ENCODE measurements around the gene ADIPOR1.
A peak's percentile ranks its signal among the peaks of the same experiment; 100 is the strongest.
"Not testable (repeated sequence)": the region's sequence is repeated elsewhere in the genome, so short reads cannot be mapped to it uniquely, and the experiment has no call there.

The ADIPOR1 gene

DNA sequence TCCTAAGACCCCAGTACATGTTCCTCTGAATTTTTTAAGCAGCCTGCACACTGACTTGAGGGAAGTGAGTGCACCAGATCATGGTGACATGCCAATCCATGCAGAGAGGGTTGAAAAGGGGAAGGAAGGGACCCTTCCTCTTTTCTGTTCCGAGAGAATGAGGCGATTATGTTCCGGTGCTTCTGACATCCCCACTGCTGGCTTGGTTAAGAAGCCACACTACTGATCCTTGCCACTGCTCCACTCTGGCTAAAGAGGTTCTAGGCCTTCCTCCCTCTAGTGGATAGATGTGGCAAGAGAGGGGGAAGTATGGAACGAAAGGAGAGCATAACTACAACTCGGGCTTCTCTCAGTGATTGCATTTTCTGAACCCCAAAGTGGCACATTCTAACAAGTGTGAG, 10.8 kb upstream of the ADIPOR1 start:
- DNase-seq = no peak

DNA sequence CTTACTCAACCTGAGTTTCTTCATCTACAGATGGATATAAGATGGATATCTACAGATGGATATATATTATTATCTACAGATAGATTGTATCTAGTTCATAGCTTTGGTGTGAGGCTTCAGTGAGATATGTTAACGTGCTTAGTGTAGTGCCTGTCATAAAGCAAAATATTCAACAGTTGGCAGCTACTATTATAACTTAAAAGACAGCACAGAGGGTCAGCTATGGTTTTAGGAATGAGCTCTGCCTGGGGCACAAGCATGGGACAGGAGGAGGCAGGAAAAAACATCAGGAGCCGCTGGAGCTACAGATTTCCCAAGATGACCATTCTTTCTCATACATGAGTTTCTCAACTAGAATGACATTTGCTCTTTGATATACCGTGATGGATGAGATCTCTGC, 10.2 kb upstream of the ADIPOR1 start:
- no peak for DNase-seq

DNA sequence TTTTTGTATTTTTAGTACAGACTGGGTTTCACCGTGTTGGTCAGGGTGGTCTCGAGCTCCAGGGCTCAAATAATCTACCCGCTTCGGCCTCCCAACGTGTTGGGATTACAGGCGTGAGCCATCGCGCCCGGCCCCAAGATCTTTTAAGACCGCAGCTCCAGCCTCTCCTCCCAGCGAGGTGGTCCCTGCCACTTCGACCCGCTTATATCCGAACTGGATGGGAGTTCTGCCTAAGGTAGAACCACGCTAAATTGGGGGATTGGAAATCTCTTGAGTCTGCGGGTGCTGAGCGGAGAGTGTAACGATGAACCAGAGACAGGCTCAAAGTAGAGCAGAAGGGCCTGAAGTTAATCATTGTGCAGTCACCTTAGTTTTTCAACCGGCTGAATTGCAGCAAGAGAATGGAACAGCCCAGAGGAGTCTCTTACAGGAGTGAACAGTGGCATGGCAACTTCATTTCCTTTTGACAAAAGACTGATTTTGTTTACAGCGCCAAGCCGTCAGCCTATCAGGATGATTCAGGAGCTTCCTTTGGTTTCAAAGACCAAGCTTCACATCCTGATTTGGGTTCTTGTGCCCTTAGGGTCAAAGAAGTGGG, 9.7 kb upstream of the ADIPOR1 start:
- peak; percentile 31 for DNase-seq

DNA sequence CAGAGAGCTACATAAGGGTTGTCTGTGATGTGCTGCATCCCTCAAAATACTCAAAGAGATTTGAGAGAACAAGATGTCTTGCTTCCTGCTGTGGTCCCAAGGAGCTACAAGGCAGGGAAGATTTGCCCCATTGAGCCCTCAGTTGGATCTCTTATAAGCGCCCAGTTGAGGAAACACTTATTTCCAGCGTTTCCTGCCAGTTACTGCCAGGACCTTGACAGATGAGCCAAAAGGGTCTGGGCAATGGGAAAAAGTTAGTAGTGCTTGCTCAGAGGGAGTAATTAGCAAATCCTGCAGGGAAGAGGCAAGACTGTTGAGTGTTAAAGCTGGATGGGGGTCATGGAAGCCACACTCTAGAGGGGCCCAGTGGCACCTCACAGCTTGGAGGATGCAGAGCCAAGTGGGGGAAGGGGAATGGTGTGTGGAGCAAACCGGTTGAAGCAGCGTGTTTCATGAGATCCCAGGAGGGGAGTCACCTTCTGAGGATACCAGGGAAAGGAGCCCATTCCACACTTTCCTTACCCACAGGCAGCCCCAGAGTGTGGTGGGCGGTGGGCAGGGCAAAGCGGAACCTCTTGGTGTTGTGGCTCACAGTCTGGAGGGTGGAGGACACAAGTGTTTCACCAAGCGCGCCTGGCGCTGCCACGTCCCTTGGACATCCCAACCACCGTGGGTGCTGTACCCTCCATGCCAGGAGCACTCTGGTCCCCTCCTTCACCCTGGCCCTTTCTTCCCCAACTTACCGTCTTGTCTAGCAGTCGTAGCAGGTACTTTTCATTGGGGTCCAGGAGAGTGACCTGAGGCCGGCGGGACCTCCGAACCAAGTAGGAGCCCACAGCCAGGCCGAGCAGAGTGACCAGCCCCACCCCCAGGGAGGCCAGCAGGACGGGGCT, 8.1 kb upstream of the ADIPOR1 start:
- DNase-seq = no peak

GRCh38 chr1:202965422-202965821, 7.3 kb upstream of the ADIPOR1 start:
- DNase-seq = no peak

DNA sequence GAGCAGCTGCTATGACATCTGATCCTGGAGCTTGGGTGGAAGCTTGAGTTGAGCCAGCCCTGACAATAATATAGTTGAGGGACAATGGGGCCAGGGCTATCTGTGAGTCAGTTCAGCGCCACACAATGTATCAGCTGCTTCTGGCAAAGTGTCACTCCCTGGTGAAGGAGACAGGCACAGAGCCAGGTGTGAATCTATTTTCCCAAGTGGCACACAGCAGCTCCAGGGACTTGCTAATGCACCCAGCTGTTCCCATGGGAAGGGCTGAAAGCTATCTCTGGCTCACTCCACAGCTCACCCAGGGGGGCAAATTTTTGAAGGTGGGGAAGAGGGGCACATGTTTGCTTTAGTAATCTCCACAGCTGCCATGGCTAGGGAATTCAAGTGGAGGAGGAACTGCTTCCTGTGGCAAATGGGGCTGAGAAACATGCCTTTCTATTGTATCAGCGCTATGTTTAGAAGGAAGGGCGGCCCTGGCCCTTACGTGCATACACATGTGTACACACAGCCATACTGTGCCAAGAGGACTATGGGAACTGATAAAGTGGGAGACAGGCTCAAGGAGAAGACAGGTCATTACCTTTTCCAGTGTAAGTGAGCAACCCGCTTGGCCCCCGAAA, 6.8 kb upstream of the ADIPOR1 start:
- peak; percentile 75 for DNase-seq

DNA sequence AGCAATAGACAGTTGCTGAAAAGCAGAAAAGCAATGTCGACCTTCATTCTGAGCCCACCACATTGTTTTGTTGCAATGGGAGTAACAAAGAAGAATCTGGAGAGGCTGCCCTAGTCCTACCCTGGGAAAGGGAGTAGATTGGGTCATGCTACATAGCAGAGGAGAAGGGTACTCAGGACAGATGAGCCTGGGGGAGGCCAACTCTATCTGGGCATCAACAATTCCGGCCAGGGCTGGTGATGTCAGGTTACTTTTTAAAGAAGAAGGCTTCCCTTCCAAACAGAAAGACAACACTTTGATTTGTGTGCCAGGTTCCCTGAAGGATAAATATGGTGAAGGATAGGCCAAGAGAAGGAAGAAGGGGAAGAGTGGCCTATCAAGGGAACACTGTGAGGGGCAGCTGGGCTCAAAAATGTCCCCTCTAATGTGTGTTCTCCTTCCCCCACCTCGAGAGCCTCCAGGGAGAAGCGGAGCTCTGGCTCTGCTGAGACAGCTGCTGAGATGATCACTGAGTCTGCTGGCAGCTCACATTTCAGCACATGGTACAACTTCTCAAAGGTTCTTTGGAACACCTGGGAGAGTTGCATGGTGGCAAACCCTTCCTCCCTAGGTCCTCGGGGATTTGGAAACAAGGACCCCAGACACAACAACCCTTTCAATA, 3.2 kb upstream of the ADIPOR1 start:
- DNase-seq = no peak

DNA sequence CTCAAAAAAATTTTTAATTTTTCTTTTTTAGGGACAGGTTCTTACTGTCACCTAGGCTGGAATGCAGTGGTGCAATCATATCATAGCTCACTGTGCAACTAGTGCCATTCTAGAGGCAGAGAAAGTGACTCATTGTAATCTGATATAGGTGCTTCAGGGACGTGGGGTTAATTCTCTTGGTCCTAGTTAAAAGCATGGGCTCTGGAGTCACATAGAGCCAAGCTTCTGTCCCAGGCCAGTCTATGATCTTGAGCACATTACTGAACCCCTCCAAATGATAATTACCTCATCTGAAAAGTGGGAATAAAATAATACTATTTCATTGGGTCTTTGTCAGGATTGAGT, 1.1 kb upstream of the ADIPOR1 start:
- no peak for DNase-seq

GRCh38 chr1:202958544-202959275, 598 bp upstream of the ADIPOR1 start:
- DNase-seq = no peak

DNA sequence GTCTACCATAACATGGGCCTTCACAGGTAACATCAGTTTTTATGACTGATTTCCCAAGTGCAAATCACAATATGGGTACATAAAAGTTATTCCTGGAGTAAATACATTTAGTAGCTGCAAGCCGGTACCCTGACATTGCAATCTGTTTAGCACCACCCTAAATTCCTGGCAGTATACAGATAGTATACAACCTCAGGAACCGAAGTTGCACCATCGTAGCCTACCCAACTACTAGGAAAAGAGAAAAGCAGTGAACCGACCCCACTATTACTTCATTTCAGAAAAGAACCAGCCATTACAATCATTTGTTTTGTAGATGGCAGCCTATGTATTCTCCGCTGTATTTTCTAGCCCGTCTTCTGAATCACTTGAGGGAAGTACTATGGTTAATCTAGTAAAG, 1.1 kb downstream of the ADIPOR1 start:
- no peak for DNase-seq

DNA sequence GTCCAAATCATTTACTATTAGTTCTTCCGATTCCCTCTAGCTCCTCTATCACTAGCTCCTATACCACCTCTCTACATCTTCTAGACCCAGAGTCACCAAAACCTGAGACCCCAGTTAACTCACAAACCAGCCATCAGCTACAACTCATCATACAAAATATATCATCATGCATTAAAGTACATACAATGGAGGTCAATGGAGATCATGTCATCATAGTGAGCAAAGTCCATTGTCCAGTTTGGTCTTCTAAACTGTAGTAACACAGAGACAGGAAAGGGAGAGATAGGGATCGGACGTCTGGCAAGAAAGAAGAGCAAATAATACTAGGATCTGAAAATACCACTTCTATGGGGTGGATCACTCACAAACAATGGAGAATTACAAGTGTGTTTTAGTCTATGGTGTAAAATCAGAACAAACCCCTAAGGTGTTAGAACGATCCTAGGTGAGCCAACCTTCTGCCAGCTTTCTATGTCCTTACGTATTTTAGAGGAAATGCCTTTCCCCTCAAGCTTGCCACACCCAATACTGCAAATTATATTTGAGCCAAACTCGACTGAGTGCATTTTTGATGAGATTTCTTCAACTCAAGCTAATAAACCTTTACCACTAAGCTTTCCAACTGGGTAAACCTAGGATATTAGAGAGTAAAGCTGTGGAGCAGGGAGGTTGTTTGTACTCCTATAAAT, 3.9 kb downstream of the ADIPOR1 start:
- DNase-seq = no peak

- DNase-seq = no peak
Observed at GRCh38 chr1:202953392-202953791, 4.7 kb downstream of the ADIPOR1 start.

DNA sequence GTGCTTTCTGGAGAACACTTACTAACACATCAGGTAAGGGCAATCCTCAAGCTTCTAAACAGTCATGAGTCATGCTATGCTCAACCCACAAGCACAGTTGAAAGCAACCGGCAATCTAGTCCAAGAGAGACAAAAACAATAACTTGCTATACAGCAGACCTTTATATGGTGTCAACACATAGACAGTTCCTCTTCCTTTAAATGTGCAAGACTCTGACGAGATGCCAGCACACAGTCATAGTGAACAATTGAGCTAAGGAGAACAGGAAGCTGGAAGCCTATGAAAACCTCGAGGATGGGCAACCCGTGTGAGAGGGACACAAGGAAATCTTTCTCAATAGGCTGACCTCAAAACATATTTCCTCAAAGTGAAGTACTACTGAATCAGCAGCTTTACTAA, 5.3 kb downstream of the ADIPOR1 start:
- no peak for DNase-seq

DNA sequence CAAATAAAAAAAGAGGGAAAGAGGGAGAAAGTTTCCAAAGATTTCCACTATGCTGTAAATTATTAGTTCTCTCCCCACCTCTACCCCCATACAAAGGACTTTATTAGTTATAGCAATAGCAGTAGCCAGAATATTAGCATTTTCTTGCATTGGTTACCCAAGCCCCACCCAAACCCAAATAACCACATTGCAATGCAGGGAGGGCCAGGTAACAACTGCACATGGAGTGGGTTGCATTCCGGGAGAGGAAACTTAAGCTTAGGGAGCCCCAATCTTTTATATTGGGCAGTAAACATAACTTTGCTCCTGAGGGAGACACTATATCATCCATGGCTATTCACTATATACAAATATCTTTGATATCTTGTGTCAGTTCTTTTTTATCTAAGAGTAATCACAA, 6.0 kb downstream of the ADIPOR1 start:
- no peak for DNase-seq

DNA sequence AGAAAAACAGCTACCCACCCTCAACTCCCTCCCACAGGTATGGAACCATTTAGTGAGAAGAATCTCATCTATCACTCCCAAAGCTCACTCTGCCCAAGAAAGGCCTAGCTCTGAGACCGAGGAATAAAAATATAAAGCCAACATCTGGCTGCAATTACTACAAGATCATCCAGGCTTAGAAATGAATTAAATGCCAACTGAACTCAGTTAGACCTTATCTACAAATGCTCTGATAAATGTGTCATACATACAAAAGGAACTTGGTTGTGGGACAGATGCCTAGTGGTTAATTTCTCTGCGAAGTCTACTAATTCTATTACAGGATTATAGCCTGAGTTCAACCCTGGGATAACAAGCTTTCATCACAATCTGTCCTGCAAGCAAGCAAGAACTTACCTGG, 6.7 kb downstream of the ADIPOR1 start:
- no peak for DNase-seq

GRCh38 chr1:202945483-202945882, 12.6 kb downstream of the ADIPOR1 start:
- no peak for DNase-seq

DNA sequence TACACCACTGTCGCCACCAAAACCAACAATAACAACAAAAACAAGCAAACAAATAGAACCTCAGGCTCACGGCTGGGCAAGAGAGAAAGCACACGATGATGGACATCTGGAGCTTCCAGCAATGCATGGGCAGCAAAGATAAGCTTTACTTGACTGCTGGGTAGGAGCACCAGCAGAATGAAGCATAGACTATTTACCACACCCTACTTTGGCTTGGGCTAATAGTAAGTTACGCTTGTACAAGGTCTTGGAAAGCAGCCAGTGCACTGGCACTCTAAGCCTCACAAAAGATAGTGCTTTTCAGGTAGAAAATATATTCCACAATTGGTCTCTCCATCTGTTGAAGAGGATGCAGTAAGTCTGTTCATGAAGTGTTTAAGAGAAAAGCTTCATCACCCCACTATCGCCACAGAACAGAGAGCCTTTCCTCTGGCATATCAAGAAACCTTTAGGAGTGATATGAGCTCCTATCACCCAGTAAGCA, 13.6 kb downstream of the ADIPOR1 start:
- no peak for DNase-seq

- DNase-seq = no peak
Observed at GRCh38 chr1:202942426-202942825, 15.7 kb downstream of the ADIPOR1 start.

DNA sequence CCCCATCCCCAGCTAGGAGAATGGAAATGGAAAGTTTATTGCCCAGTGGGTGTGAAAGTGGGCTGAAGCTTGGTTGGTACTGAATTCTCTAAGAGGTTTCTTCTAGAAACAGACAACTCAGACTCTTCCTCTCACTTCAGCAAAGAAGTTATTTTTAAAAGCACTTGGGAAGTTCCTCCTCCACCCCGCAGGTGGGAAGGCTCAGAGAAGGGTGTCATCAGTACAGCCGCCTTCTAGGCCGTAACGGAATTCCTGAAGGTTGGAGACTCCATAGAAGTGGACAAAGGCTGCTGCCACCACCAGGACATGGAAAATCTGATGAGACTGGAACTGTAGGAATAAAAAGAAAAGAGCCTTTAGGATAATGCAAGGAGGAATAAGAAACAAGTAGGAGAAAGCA, 16.7 kb downstream of the ADIPOR1 start:
- no peak for DNase-seq

GRCh38 chr1:202940561-202940960, 17.6 kb downstream of the ADIPOR1 start:
- DNase-seq = no peak

DNA sequence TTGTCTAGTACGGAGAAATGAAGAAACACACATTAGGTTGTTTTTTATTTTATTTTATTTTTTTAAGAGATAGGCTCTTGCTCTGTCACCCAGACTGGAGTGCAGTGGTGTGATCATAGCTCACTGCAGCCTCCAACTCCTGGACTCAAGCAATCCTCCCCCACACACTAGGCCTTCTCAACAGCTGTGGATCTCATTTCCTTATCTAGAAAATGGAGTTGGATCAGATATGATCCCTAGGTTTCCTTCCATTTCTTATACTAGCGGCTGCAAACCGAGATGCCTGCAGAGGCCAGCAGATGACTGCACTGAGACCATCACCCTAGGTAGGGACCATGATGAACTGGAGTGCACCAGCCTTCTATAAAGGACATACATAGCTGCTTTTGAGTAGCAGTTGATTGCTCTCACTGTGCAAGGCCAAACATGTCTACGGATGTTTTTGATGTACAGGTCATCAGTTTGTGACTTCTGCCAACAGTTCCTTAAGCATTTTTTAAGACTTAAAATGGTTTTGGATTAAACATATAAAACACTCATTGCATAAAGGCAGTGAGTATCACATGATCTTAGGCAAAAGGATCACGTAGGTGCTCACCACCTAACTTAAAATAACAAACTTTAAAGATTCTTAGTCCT, 19.7 kb downstream of the ADIPOR1 start:
- no peak for DNase-seq

DNA sequence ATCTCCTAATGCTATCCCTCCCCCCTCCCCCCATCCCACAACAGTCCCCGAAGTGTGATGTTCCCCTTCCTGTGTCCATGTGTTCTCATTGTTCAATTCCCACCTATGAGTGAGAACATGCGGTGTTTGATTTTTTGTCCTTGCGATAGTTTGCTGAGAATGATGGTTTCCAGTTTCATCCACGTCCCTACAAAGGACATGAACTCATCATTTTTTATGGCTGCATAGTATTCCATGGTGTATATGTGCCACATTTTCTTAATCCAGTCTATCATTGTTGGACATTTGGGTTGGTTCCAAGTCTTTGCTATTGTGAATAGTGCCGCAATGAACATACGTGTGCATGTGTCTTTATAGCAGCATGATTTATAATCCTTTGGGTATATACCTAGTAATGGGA, 21.7 kb downstream of the ADIPOR1 start:
- not testable (repeated sequence) for DNase-seq
